SKM-1 (cell line): ENCODE data around the gene IGFLR1.
"Not testable (repeated sequence)": the region's sequence is repeated elsewhere in the genome, so short reads cannot be mapped to it uniquely, and the experiment has no call there.

Source experiments
- DNase-seq: peaks from one replicate; lab custom pipeline; 2025; ENCODE audit not compliant: unreplicated experiment; lab: John Stamatoyannopoulos, UW

Gene IGFLR1

DNA sequence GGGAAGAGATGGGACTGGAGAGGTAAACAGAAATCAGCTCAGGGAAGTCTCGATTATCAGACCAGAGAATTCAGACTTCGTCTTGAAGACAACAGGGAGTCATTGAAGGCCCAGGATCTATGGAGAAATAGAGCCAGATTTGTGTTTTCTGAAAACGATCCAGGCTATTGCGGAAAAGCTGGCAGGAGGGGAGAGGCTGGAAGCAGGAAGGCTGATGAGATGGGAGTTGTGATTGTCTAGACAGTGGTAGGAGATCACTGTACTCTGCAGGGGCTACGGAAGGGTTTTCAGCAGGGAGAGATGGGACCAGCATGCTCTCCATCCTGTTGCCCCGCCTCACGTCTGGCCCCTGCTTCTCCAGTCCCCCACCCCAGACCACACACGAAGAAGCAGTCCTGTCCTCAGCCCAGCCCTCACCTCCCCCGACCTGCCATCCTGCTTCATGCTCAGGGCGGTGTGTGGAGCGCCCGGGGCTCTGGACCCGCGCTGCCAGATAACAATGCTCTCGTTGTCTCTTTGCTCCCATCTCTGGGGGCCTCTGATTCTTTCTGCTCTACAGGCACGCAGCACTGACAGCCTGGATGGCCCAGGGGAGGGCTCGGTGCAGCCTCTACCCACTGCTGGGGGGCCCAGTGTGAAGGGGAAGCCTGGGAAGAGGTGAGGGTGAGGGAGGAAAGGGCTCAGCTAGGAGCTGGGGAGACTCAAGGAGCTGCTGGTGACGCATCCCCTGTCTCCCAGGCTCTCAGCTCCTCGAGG is 35.0 kb upstream of the IGFLR1 start:
- no peak for DNase-seq

- no peak for DNase-seq
Measured at GRCh38 chr19:35776102-35776788, 34.0 kb upstream of the IGFLR1 start.

DNA sequence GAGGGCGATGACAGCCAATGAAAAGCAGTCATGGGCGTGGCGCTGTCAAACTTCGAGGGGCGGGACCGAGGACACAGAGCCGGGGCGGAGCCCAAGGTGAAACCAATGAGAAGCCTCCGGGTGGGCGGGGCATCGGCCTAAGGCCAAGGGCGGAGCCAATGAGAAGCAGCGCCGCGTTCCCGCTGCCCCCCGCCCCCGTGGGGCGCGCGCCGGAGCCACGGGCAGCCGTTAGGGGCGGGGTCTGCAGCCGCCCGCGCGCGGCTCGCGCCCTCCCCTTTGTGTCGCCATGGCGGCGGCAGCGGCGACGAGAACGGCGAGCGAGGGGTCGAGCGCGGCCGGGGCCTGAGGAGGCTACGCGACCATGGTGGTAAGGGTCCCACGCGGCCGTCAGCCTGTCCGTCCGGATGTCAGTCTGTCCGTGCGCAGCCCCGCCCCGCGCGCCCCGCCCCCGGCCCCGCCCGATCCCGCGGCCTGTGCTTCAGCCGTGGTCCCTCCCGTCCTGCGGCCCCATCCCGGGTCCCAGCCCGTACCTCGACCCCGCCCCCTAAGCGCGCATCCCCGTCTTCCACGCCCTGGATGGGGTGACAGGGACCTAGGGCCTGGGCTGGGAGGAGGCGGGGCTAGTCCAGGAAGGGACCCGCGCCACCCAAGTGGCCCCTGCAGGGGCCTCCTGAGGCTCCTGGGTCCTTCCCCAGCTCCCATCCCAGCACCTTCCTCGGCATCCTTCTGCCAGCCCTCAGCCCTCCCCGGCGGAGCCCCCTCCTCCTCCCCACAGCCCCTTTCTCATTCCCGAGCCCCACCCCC is 33.2 kb upstream of the IGFLR1 start, which contains the start of gene ARHGAP33:
ARHGAP33 (plus strand) TSS at position 267 of the 804 bp plus-strand sequence; CDS start at position 362, 95 bp downstream.
- DNase-seq, result peak; percentile 99

GRCh38 chr19:35775046-35775297 is 32.7 kb upstream of the IGFLR1 start:
- no peak for DNase-seq

DNA sequence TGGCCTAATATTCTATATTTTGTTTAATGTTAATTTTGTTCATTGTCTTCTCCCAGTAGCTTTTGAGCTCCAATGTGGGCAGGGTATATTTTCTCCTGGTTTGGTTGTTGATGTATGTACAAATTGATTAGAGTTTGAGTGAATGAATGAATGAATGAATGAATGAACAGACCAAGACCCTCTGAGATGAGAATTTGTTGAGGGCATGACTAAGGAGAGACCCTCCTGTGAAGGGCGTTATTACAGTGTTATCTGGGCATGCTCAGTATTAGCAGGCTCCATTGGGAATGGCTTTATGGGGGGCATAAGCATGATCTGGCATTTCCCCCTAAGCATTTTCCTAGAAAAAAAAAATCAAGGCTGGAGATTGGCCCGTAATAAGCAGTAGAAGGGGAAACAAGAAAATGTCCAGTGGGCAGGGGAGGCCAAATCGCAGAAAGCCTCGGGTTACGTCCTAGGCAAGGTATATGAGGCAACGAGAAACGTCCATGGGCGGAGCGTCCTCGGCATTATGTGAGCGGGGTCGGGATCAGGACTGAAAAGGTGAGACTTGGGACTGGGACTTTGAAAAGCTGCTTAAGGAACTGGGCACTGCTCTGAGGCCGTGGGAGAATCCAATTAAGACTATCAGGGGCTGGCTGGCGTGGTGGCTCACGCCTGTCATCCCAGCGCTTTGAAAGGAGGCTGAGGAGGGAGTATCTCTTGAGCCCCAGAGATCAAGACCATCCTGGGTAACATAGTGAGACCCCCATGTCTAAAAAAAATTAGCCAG is 32.2 kb upstream of the IGFLR1 start:
- no peak for DNase-seq

- DNase-seq, result no peak
Measured at GRCh38 chr19:35773020-35773806, 31.0 kb upstream of the IGFLR1 start.

GRCh38 chr19:35772362-35772761 is 30.1 kb upstream of the IGFLR1 start:
- not testable (repeated sequence) for DNase-seq

- no peak for DNase-seq
Measured at GRCh38 chr19:35768082-35768421, 25.8 kb upstream of the IGFLR1 start.

DNA sequence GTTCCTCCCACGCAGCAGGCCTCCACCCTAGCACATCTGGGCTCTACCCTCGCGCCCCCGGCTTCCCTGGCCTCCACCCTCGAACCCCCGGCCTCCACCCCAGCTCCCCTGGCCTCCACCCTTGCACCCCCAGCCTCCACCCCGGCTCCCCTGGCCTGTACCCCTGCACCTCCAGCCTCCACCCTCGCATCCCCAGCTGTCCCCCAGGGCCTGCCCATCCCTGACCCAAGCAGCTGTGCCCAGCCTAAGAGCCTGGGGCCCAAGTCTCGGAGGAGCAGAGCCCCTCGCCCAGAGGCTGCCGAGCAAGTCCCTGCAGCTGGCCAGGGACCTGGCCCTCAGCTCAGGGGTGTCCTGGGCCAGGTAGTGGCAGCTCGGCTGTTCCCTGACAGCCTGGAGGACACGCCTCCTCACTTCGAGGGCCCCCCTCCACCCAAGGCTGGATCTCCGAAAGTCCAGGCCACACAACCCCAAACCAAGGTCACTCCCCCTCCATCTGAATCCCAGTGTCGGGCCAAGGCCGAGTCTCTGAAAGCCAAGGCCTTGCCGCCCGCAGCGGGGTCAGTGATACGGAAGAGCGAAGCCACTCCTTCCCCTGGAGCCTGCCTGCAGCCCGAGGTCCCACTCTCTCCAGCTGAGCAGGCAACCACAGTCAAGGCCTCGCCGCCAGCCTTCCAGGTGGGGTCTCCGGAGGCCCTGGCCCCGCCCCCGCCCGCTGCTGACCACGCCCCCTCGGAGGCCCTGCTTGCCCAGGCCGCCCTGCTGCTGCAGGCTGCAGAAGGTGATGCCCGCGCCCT is 25.2 kb upstream of the IGFLR1 start:
- no peak for DNase-seq

DNA sequence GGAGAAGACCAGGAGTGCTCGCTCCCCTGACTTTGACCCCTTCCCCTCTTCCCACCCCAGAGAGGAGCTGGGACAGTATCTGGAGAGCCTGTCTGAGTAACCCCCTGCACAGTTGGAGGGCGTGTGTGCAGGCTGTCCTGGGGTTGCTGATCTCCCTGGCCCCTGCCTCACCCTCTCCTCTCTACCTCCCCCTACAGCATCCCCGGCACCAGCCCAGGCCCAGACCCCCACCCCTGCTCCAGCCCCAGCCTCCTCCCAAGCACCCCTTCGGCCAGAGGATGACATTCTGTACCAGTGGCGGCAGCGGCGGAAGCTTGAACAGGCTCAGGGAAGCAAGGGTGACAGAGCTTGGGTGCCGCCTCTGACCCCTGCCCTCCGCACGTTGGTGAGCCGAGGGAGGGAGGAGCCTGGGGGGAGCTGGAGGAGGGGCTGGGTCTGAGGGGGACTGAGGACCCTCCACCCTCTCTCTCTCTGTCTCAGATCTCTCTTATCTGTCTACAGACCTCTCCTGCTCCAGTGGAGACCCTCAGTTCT is 24.4 kb upstream of the IGFLR1 start:
- no peak for DNase-seq

GRCh38 chr19:35764432-35765315 is 22.4 kb upstream of the IGFLR1 start:
- no peak for DNase-seq

GRCh38 chr19:35760711-35761349 is 18.6 kb upstream of the IGFLR1 start:
- no peak for DNase-seq

DNA sequence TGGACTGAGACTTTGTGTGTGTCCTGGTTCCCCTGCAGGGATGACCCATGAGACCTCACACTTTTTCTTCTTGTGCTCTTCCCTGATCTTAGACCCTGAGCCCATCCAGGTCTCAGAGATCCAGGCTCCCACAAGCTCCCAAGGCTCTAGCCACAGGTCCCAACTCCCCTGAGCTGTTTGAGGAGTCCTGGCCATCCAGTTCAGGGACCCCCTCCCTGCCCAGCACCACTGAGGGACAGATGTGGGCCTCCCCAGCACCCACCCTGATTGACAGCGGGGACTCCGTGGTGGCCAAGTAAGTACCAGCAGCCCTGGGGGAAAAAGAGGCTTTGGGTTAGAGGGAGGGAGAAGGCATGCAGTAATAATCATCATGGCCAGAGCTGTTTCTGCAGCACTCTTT is 17.4 kb upstream of the IGFLR1 start:
- no peak for DNase-seq

GRCh38 chr19:35757749-35758608 is 15.7 kb upstream of the IGFLR1 start, which contains the start of gene PROSER3:
Gene PROSER3, plus strand, starts transcription at chr19:35758176. Its CDS starts 40 bp downstream, at chr19:35758216.
- DNase-seq, result peak; percentile 98

- DNase-seq, result no peak
Measured at GRCh38 chr19:35757231-35757748, 15.0 kb upstream of the IGFLR1 start.

DNA sequence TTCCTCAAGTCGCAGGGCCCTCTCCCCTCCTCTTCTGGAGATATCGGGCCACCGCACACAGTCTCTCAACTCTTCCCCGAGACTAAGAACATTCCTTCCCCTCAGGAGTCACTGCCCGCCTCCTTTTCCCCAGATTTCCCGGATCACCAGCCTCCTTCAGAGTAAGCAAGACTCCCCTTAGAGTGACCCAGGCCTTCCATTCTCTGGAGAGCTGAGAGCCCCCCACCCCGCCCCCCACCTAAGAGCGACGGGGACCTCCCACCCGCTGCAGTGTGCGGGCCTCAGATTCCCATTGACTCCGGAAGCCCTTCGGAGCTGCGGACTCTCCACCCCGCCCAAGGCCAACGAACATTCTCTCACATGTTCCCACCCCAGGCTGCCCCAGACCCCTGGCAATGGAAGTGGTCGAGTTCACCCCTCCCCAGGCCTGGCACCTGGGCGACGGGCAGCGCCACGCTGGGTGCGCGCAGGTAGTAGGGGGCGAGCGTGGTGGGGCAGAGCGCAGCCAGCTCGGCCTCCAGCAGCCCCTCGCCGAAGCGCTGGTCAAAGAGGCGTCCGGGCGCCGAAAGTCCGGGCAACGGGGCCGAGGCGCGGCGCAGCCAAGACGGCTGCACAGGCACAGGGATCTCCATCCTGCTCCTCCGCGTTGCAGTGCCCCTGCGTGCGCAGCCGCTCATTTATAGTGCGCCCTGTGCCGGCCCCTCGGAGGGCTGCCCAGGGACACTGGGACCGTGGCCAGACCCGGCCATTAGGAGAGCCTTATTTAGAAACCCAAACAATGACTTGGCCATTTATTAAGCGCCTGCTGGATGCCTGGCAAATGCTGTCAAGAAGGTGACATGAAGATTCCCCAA is 14.4 kb upstream of the IGFLR1 start, which contains the start of gene HSPB6:
HSPB6 (minus strand) TSS at position 653 of the 854 bp plus-strand sequence; CDS start at position 632, 21 bp downstream.
- DNase-seq, result no peak
